Kasumi-1 (cell line): ENCODE data around the gene MYO1G.

Experiments used
- DNase-seq, 2 experiments: peaks; one replicate each; lab custom pipeline; 2025; lab: John Stamatoyannopoulos, UW

The MYO1G gene

DNA sequence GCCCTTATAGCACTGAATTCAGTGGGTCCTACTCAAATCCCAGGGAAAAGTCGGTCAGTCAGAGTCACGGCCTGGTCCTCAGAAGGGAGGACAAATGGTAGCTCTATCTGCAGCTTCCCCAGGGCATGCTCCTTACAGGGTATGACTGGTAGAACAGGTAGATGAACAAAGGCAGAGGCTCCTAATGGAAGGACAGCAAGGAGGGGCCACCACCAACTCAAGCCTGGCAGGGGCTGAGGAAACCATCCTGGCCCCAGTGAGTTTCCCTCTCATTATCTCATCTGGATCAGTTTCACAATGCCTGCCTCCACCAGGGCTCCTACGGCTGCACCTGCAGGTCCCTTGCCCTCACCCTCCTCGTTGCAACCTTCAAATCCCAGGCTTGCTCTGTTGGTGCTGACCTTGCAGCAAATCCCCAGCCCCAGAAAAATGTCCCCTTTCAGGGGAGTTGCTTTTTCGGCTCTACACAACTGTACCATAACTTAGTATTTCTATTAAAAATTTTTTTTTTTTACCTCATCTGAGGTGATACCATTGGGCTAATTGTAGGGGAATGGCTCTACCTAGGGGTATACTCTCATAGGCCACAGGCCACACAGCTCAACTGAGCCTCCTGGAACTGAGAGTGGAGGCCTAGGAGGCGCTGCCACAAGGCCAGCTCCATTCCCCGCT lies 2.4 kb upstream of the MYO1G start:
- peak in 1 of 2 experiments; percentile 39 for DNase-seq

DNA sequence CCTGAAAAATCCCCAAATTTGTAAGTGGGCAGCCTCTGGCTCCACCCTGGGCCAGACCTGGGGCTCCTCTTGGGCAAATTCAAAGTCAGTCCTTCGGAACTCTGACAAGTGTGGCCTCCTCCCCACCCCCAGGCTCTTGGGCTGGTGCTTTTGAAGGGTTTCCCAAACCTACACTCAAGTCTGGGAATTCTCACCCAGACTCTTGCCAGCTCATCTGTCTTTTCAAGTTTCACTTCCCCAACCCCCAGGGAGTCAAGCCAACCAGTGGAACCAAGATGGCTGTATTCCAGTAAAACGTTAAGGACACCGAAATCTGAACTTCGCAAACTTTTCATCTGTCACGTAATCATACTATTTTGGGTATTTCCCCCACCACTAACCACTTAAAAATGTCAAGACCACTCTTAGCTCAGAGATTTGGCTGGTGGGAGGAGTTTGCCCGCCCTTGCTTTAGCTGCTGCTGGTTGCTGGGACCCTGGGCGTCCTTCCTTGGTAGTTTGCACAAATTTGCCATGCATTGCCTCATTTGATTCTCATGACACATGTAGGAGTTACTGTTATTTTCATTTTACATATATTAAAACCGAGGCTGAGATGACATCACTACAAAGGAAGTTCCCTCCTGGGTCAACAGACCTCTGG lies 1.7 kb upstream of the MYO1G start:
- peak; percentile 61 to 64 for DNase-seq

DNA sequence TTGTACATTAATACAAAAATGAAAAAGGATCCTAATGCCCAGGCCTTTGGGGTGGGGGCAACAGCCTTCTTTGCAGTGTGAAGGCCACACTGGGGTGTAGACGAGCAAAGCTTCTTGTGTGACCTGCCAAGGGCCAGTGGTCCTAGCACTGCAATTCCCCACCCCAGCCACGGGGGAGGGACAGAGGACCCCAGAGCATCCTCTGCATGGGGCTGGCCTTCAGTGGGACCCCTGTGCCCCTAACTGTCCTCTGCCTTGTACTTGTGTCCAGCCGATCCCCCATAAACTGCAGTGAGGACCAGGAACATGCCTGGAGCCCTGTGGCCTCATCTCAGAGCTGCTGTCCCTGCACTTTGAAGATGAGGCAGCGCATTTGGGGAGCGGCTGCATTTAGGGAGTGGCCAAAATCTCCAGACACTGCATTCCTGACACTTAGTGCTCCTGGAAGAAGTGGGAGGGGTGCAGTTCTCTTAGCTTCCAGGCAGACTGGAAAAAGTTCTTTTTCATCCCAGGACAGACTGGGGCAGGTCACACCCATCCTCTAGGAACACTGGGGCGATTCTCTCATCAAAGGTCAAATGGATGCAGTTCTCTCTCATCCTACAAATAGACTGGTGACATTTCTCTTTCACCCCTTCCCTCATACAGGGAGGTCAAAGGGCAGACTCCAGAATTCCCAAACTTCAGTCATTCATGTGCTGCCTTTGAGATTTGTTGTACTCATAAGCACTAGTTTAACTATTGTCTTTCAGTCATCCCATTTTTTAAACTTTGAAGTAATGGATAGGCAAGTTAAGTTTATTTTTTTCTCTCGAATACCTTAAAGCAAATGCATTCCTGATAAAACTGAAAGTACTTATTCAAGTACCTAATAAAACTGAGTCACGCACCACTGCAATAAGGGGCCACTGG lies 922 bp upstream of the MYO1G start:
- DNase-seq: no peak

DNA sequence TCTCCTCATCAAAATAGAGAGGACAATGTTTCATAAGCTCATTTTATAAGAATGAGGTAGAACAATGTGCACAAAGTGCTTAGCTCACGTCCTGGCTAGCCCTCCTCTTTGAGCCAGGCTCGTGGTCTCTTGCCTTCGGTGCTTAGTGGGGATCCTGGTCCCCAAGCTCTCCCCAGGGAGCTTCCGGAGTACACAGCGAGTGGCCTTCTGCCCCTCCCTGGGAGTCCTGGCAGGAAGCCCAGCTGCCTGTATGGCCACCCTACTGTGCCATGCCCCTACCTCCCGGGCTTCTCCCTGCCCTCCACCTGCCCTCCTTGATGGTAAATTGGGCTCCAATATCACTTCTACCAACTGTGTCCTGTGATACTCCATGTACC lies 868 bp downstream of the MYO1G start:
- no peak for DNase-seq

DNA sequence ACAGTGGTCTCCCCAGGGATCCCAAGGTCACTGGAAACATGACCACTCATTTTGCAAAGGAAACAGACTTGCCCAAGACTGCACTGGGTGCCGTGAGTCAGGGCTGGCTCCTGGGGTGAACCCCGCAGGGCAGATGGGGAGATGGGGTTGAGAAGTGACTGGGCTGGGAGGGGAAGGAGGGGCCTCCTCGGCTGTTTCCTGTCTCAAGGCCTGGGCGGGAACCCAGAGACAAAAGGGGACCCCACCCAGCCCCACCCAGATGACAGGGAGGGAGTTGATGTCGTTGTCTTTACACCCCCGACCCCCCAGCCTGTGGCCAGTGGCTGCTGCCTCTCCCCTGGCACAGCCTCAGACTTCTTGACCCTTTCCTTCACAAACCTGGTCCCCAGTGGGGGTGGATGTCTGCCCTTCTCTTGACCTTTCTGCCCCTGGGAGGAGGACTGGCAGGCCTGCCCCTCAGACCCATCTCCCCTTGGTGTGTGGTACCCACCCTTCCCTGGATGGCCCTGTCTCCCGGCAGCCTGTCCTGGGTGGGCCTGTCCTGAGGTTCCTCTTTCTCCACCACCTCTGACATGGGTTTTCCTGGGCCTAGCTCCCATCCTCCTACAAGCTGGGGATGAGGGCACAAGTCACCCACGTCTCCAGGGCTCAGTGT lies 1.4 kb downstream of the MYO1G start:
- peak; percentile 74 to 77 for DNase-seq

DNA sequence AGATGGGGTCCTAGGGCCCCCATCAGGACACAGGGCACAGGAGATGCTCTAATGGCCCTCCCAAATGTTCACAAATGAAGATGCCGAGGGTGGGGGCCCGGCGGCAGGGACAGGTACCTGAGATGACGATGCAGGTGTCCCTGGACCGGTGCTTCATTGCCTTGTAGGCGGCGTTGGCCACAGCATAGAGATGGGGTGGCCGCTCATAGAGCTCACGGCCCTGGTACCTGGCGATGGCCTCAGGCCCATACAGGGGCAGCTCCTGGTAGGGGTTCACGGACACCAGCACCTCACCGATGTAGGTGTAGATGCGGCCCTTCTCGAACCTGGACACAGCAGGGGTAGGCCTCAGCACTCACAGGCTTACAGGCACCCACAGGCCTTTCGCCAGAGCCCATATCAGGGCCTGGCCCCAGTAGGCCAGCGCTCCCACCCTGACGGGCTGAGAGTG lies 2.0 kb downstream of the MYO1G start:
- DNase-seq: no peak

DNA sequence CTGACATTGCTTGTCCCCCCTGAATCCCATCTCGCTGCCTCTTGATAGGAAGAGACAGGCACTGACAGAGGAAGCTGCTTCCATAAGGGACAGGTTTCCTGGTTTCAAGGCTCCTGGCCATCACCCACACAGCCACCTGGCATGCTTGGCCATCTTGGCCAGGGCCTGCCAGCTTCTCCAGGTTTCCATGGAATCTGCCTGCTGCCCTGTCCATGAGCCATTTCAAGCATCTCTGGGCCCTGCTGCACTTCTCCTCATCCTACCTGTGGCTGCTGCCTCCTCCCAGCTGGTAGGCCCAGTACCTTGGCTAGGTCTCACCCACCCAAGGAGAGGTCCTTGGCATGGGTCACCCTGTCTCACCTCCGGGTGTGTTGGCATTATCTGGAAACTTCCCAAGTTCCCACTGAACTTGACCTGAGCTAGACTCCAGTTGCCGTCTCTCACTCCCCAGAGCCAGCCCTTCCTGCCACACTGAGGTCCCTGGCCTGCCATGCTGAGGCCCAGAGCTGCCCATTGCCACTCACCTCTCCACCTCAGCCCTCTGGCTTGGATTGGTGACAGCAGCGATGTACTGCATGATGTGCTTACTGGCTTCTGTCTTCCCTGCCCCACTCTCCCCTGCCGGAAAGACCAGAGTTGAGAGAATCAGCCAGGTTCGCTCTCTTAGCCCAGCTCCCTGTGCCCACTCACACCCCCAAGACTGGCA lies 2.6 kb downstream of the MYO1G start:
- DNase-seq: no peak

DNA sequence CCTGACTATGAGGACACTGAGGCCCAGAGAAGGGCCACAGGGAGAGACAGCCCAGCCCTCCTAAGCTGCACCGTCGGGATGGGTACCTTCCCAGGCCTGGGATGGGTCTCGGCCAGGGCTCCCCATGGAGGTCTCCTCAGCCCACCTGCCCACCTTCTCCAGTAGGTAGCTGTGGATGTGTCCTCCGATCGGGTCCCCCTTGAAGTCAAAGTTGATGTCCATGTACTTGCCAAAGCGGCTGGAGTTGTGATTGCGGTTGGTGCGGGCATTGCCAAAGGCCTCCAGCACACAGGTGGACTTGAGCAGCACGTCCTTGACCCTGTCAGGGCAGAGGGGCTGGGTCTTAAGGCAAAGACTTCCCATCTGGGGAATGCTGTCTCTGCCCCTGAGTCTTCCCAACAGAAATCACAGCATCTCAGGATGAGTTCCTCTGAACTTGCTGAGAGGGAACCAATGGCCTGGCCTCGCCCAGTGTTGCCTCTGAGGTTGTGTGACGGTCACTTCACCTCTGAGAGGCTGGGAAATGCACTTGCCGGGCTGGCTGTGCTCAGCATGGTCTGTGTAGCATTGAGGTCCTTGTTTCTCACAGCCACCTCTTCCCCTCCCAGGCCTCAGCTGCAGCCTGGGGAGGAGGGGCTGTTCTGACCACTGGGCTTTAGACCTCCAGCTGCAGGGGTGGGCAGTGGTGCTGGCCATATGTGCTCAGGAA lies 3.3 kb downstream of the MYO1G start:
- DNase-seq: no peak

DNA sequence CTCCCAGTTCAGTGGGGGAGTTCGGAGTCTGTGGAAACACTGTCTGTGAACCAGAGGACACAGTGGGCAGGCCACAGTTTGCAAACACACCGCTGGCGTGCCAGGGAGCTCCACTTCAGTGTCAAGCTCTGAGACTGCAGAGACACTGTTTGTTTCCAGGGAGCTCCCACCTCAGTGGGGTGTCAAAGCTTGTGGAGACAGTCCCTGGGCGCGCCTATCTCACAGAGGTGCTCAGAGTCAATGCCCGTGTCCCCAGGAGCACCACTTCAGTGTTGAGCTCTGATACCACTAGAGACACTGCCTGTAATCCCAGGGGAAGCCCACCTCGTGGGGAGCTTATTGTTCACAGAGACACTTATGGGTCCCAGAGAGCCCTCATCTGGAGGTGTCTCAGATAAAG lies 4.3 kb downstream of the MYO1G start:
- DNase-seq: no peak

DNA sequence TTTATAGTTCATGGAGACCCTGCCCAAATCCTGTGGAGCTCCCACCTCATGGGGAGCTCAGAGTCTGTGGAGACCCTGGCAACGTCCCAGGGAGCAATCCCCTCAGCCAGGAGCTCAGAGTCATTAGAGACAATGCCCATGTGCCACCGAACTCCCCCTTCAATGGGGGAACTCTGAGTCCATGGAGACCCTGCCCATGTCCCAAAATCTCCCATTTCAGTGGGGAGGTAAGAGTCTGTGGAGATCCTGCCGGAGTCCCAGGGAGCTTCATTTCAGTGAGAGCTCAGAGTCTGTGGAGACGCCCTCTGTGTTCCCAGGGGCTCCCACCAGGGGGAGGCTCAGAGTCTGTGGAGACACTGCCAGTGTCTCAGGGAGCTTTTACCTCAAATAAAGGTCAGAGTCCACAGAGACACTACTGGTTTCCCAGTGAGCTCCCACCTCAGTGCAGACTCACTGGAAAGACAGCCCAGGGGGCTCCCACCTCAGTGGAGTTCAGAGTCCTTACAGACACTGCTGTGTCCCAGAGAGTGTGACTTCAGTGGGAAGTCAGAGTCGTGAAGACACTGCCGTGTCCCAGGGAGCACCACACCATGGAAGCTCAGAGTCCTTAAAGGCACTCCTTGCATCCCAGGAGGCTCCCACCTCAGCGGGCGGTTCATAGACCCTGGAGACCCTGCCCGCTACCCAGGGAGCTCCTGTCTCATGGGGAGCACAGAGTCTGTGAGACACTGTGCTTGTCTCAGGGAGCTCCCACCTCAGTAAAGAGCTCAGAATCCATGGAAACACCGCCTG lies 5.0 kb downstream of the MYO1G start:
- DNase-seq: peak; percentile 65 to 67

DNA sequence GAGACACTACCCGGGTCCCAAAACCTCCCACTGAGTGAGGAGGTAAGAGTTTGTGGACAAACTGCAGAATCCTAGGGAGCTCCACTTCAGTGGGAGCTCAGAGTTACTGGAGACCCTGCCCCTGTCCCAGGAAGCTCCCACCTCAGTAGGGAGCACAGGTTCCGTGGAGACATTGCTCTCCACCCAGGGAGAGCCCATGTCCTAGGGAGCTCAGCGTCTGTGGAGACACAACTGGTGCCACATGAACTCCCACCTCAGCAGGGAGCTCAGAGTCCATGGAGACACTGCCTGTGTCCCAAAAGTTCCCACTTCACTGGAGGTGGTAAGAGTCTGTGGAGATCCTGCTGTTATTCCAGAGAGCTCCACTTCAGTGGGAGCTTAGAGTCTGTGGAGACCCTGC lies 6.3 kb downstream of the MYO1G start:
- DNase-seq: no peak

DNA sequence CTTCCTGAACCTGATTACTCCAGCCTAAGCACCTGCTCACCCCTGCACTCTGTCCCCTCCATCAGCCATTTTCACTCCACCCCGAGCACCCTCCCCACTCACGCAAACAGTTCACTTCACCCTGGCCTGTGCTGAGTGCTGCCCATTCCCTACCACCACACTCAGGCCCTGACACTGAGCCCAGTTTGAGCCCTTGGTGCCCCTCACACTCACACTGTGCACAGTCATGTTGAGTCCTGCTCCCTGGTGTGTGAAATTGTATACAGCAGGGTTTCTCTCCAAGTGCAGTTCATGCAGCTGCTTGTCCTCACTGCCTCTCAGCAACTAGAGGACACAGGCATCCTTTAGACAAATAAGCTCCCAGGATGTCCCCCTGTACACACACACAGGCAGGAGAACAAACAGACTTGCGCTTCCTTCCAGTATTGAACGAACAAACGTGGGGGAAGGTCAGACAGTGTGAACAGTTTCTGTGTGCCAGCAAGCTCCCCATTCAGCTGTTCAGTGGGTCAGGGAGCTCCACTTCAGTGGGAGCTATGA lies 6.8 kb downstream of the MYO1G start:
- DNase-seq: no peak

DNA sequence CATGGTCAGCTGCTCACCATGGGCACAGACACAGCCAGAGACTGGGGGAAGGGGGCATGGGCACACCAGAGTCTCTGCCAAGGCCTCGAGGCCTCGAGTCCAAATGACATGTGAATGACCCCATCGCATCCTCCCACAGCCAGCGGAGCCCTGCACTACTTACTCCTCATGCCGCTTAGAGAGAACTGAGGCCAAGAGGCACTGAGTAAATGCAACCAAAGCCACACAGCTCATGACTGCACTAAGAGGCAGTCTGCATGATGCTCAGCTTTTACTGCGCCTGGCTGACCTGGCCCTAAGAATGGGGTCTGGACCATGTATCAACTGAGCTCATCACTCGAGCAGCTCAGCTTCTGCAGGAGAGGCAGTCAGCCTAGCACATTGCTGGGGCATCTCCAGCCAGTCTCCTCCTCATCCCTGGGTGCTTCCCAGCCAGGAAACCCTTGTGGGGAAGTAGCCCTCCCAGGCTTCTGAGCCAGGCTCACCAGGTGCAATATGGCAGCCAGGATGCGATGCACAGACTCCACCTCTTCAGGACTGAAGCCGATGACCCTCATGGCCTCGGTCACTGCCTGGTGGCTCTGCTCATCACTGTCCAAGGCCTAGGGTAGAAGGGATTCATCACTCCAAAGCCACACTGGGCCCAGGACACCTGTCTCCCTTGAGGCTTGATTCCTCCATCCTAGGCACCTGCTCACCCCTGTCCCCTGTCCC lies 7.5 kb downstream of the MYO1G start:
- no peak for DNase-seq

DNA sequence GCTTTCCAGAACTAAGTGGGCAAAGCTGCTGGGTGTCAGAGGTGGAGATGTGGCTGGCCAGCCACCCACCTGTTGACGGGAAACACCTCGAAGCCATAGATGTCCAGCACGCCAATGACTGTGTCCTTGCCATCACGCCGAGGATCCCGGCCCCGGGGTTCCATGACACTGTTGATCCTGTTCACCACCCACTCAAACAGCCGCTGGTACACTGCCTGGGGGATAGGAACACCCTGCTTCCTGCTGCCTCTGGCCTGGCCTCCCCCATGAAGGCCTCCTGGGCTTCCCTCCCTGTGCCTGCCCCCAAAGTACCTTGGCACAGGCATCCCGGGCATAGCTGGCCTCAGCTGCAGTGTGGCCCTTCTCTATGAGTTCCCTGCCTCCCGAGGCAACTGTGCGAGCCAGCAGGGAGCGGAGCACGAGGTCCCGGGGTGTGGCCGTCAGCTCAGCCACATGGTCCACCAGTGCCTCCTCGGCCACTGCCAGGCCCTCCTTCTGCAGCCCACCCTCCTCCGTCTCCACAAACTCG lies 8.2 kb downstream of the MYO1G start:
- no peak for DNase-seq

DNA sequence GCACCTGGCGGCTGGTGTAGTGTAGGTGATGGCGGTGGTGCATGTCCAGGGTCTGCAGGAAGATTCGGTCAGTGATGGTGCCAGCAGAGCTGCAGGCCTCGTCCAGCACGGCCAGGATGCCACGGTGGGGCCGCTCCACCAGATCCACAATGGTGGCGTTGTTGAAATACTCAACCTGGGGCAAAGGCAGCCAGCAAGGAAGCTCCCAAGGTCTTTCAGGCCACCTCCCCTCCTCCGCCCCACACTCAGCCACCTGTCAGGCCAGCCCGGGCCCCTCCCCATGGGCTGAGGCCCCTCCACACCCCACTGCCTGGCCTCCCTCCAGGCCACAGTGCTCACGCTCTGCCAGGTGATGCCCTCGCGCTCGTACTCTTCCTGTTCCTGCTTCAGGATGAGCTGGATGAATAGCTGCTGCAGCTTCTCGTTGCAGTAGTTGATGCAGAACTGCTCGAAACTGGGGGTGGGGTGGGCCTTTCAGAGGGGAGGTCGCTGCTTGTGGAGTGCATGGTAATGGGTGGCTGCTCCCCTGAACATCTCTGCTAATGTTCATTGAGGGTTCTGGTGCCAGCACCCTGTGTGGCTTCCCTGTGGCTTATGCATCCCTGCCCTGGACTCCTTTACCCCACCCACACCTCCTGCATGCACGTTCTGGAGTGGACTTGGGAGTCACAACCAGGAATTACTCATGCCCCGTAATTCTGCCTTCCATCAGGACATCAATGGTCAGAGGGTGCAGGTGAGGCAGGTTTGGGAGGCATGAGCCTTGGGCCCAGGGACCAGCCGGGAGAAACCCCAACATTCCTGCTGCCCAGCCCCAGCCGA lies 8.9 kb downstream of the MYO1G start:
- no peak for DNase-seq

DNA sequence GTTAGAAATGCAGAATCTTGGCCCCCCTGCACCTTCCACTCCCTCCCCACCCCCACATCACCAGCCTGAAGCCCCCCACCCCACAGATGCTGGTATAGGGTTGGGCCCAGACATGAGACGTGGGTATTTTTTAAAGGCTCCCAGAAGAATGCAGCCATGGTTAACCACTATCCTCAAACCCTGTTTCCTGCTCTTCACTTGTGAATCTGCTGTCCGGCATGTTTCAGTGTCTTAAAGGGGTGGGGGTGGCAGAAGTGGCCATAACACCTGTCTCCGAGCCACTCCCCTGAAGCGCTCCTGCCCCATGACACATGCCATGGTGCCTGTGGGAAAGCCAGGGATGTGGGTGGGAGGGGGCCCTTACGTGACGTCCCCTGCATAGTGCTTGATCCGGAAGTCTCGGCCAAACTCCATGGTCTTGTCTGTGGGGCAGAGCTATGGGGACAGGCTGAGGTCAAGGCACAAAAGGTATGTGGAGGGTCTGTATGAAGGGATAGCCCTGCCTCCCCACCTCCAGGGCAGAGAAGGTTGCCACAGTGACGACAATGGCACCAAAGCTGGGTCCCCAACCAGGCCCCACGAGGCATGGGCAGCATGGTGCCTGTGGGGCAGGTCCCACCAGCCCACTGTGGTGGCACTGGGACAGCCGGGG lies 9.6 kb downstream of the MYO1G start:
- DNase-seq: no peak

DNA sequence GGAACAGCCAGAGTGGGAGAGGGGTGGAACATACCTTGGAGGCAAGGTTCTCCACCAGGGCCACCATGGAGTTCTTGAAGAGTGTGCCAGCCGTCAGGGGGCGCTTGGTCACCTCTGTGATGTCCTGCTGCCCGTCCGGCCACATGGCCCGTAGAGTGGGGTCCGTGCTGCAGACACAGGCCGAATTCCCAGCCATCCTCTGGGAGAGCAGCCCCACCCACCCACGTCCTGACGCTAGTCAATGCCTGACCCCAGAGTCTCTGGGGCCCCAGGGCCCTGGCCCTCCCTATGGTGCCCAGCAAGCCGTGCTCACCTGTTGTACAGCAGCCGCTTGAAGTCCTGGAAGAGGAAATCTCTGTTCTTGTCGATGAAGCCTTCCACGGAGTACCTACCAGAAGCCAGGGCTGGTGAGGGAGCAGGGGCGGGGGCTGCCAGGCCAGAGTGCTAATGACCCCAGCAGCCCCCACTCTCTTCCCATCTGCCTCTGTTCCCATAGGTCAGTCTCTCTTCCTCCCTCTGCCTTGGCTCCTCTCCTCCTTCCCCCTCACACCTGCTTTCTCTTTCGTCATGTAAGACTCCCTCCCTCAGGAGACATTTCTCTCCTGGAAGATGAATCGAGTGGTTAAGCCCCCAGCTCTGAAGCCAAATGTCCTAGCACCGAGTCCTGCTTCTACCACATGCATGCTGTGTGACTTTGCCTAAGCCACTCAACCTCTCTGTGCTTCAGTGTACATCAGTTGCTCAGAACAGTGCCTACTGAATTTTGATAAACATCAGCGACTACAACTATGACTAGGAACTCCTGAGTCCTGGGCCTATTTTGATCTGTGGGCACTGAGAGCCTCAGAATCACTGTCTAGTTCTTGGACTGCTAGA lies 11.0 kb downstream of the MYO1G start:
- no peak for DNase-seq
